COR-L47 (cell line): ENCODE results near the gene LTBP2.
"Not testable (repeated sequence)": the region's sequence is repeated elsewhere in the genome, so short reads cannot be mapped to it uniquely, and the experiment has no call there.

Source experiments
- DNase-seq: peaks from one replicate; lab custom pipeline; 2025; lab: John Stamatoyannopoulos, UW

Gene LTBP2

GRCh38 chr14:74551001-74551400 lies 61.0 kb downstream of the LTBP2 start:
- DNase-seq = no peak

GRCh38 chr14:74550071-74550470 lies 62.0 kb downstream of the LTBP2 start:
- no peak for DNase-seq

- no peak for DNase-seq
Observed at GRCh38 chr14:74549588-74549987, 62.4 kb downstream of the LTBP2 start.

- DNase-seq = no peak
Observed at GRCh38 chr14:74548881-74549280, 63.2 kb downstream of the LTBP2 start.

GRCh38 chr14:74547331-74547927 lies 64.6 kb downstream of the LTBP2 start:
- DNase-seq = no peak

GRCh38 chr14:74546416-74546815 lies 65.6 kb downstream of the LTBP2 start:
- no peak for DNase-seq

- DNase-seq = no peak
Observed at GRCh38 chr14:74545386-74545785, 66.7 kb downstream of the LTBP2 start.

GRCh38 chr14:74543771-74544438 lies 68.1 kb downstream of the LTBP2 start:
- no peak for DNase-seq

- no peak for DNase-seq
Observed at GRCh38 chr14:74542056-74542685, 69.9 kb downstream of the LTBP2 start.

GRCh38 chr14:74541225-74541624 lies 70.8 kb downstream of the LTBP2 start:
- no peak for DNase-seq

- no peak for DNase-seq
Observed at GRCh38 chr14:74539503-74539902, 72.5 kb downstream of the LTBP2 start.

GRCh38 chr14:74538411-74539391 lies 73.3 kb downstream of the LTBP2 start:
- DNase-seq = no peak

- not testable (repeated sequence) for DNase-seq
Observed at GRCh38 chr14:74536336-74536735, 75.7 kb downstream of the LTBP2 start.

GRCh38 chr14:74535756-74536325 lies 76.2 kb downstream of the LTBP2 start:
- DNase-seq = no peak

- DNase-seq = no peak
Observed at GRCh38 chr14:74533576-74533975, 78.5 kb downstream of the LTBP2 start.

- no peak for DNase-seq
Observed at GRCh38 chr14:74532246-74532645, 79.8 kb downstream of the LTBP2 start.

- no peak for DNase-seq
Observed at GRCh38 chr14:74531467-74531866, 80.6 kb downstream of the LTBP2 start.

GRCh38 chr14:74531006-74531405 lies 81.0 kb downstream of the LTBP2 start:
- no peak for DNase-seq

- no peak for DNase-seq
Observed at GRCh38 chr14:74528886-74529285, 83.2 kb downstream of the LTBP2 start.

GRCh38 chr14:74528406-74528805 lies 83.6 kb downstream of the LTBP2 start:
- DNase-seq = no peak

GRCh38 chr14:74527736-74528280 lies 84.2 kb downstream of the LTBP2 start:
- no peak for DNase-seq
